Subcutaneous adipose tissue (tissue), 4 donors: ENCODE results near the gene PLPP3. TPM values are rescaled to one million over a fixed set of nuclear protein-coding genes. Genes with fewer than 3 reads are reported as not detected.

Experiments
- CTCF ChIP-seq: fragments of 450-650 bp; IDR thresholded peaks from one replicate; pipeline ENCODE4 v1.5.1; 2016; ENCODE audit warnings: low read depth, mild to moderate bottlenecking, control low read depth, antibody characterized with exemption, moderate library complexity
- total RNA-seq, 4 donors: library from RNA; depleted of rRNA; stranded (reverse); fragments of >200 nt; gene quantifications; one replicate each; pipeline ENCODE4 v1.1.0, GENCODE V29; 2016

Gene PLPP3
- total RNA-seq, 4 donors from 2014 or later, result 149 to 309 (median 238) TPM

GRCh38 chr1:56478734-56479133, 100.6 kb downstream of the PLPP3 start:
- TF ChIP-seq CTCF, result no peak

- TF ChIP-seq CTCF, result no peak
Observed at GRCh38 chr1:56477164-56478111, 101.9 kb downstream of the PLPP3 start.

- no peak for TF ChIP-seq CTCF
Observed at GRCh38 chr1:56473582-56474270, 105.6 kb downstream of the PLPP3 start.

GRCh38 chr1:56472860-56473259, 106.5 kb downstream of the PLPP3 start:
- no peak for TF ChIP-seq CTCF

- no peak for TF ChIP-seq CTCF
Observed at GRCh38 chr1:56469640-56470371, 109.6 kb downstream of the PLPP3 start.

GRCh38 chr1:56468518-56468917, 110.8 kb downstream of the PLPP3 start:
- TF ChIP-seq CTCF, result no peak

- TF ChIP-seq CTCF, result no peak
Observed at GRCh38 chr1:56466538-56466937, 112.8 kb downstream of the PLPP3 start.
